ENCODE measurements around the gene TTC28.
A peak's percentile ranks its signal among the peaks of the same experiment; 100 is the strongest.

TTC28 gene

DNA sequence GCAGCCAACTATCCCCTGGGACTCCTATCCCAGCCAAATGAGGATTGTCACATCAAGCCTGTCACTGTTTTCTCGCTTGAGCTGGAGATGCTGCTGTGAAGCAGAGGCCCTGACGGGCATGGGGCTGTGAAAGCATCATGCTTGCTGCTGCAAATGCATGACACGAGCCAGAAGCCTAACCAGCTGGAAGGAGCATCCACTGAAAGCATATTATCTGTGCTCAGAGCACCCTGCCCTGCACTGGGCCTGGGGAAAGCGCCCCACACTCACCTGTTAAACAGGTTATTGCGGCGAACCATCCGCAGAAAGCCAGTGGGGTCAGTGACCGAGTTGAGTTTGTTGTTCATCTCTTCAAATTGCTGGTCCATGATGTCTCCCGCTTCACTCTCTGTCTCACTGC lies 649.7 kb downstream of the TTC28 start:
- no peak for DNase-seq (ENCODE audit: low read depth)
- TF ChIP-seq, protein P1, sequence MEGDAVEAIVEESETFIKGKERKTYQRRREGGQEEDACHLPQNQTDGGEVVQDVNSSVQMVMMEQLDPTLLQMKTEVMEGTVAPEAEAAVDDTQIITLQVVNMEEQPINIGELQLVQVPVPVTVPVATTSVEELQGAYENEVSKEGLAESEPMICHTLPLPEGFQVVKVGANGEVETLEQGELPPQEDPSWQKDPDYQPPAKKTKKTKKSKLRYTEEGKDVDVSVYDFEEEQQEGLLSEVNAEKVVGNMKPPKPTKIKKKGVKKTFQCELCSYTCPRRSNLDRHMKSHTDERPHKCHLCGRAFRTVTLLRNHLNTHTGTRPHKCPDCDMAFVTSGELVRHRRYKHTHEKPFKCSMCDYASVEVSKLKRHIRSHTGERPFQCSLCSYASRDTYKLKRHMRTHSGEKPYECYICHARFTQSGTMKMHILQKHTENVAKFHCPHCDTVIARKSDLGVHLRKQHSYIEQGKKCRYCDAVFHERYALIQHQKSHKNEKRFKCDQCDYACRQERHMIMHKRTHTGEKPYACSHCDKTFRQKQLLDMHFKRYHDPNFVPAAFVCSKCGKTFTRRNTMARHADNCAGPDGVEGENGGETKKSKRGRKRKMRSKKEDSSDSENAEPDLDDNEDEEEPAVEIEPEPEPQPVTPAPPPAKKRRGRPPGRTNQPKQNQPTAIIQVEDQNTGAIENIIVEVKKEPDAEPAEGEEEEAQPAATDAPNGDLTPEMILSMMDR (IDR thresholded peaks at IDR 0.05; ENCODE audit: control insufficient read depth, extremely low read depth, insufficient read depth), result no peak
- no peak overlapping the region for H3K4me3 ChIP-seq (ENCODE audit: low read depth, low read length)

DNA sequence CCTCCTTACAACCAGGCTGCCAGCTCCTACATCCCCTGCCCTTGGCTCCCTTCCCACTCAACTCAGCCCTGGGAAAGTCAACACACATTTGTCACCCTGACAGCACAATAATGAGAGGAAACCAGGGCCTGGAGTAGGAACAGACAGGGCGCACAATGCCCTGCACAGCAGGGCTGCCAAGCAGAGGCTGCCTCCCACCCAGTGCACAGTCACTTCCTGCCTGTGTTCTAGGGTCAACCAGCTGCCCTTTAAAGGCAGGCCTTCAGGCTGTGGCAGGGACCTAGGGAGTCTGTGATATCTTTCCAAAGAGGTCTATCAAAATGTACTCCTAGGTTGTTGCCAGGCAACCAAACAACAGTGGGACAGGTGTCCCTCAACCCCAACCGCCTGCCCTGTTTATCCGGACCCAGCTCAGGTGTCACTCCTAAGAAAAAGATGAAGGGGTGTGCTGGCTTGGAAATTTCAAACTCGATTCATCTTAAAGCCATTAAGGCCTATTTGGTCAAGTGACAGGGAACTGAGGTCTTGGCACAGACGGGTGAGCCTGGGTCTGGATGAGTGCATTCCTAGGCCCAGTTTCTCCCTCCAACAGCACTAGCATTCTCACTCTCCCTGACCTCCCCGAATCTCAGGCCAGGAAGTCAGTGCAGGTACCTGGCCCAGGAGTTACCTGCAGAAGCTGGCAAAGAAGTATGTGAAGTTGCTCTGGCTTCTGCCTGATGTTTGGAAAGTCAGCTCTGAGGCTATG lies 650.3 kb downstream of the TTC28 start:
- DNase-seq (ENCODE audit: low read depth), result peak; percentile 76
- no peak overlapping the region for H3K4me3 ChIP-seq (ENCODE audit: low read depth, low read length)
- TF ChIP-seq, protein P1 (IDR thresholded peaks at IDR 0.05; ENCODE audit: control insufficient read depth, extremely low read depth, insufficient read depth), result no peak

DNA sequence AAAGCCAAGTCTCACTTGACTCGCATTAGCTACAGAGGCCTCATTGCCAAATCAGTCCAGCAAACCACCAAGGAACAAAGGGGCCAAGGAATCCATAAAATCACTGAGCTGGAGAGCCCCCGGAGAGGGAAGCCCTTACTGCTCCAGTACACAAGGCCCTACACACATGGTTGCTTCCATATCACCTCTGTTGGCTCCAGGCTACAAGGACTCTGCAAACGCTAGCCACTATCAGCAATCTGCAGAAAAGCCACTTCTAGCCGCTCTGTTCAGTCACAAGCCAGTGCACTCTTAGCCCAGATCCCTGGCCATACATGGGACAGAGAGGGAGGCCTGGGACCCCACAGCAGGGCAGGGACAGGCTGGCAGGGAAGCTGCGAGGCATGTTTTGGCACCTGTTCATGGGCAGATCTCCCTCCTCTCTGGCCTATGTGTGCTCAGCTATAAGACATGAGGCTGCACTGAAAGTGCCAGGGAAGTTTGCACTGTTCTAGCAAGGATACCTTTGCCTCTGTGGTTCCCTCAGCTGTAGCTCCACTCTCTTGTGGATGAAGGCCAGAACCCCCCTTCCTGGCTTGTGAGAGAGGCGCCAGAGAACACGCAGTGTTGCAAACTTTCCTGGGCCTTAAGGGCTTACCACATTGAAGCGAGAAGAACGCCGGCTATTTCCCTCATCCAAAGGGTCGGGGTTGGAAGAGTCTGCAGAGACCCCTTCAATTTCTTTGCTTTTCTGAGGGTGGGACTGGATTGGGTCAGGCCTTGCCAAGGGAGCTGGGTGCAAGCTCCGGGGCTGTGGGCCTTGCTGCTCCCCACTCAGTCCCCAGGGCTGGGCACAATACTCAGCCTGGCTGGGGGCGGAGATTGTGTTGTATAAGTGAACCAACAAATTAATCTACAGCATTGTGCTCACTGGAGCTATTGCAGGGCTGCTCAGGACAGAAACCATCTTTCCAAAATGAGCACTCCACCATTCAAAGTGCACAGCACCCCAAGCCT lies 651.9 kb downstream of the TTC28 start:
- H3K4me3 ChIP-seq (ENCODE audit: low read depth, low read length), result no peak overlapping the region
- no peak for DNase-seq (ENCODE audit: low read depth)
- TF ChIP-seq, protein P1 (IDR thresholded peaks at IDR 0.05; ENCODE audit: control insufficient read depth, extremely low read depth, insufficient read depth), result no peak

DNA sequence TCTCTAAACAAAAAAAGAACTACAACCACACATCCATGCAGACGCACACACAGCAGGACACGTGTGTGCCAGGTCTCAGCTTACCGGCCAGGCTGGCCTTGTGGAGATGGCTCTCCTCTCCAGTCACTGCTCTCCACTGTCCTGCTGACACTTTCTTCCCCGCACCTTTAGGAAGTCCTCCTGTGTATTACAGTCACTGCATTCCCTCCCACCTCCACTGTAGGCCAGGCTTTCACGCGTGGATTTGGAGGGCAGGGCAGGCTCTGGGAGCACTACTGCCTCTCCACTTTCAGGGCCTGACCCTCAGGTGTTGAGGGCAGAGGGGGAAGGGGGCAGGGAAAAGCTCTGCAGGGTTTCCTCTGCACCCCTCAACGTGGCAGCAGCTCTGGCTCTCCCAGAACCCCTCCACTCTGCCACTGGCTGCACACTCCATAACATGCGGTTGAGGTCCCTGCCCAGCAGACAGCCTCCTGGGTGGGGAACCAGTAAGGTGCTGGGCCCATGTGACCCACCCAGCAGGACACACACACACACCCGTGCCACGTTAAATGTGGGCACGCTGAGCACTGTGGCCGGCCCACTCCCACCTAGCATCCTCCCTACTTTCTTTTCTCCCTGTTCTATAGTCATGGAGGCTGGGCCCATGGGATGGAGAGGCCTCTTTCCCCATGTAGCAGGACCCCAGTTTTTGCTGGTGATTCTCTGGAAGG lies 653.6 kb downstream of the TTC28 start:
- TF ChIP-seq, protein P1 (IDR thresholded peaks at IDR 0.05; ENCODE audit: control insufficient read depth, extremely low read depth, insufficient read depth), result no peak
- DNase-seq (ENCODE audit: low read depth), result no peak
- H3K4me3 ChIP-seq (ENCODE audit: low read depth, low read length), result no peak overlapping the region

DNA sequence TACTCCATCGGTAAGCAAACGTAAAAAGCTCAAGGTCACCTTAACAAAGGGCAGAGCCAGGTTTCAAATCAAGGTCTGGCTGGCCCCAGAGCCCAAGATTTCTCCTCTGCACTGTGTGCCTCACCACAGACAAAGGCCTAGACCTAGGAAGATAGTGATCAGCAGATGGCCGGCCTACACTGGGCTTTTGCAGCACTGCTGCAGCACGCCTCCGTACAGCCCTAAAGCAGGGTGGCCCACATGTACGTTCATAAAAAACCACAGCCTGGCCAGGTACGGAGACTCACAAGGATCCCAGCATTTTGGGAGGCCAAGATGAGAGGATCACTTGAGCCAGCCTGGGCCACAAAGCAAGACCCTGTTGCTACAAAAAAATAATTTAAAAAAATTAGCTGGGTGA lies 654.3 kb downstream of the TTC28 start:
- TF ChIP-seq, protein P1 (IDR thresholded peaks at IDR 0.05; ENCODE audit: control insufficient read depth, extremely low read depth, insufficient read depth), result no peak
- no peak overlapping the region for H3K4me3 ChIP-seq (ENCODE audit: low read depth, low read length)
- no peak for DNase-seq (ENCODE audit: low read depth)

DNA sequence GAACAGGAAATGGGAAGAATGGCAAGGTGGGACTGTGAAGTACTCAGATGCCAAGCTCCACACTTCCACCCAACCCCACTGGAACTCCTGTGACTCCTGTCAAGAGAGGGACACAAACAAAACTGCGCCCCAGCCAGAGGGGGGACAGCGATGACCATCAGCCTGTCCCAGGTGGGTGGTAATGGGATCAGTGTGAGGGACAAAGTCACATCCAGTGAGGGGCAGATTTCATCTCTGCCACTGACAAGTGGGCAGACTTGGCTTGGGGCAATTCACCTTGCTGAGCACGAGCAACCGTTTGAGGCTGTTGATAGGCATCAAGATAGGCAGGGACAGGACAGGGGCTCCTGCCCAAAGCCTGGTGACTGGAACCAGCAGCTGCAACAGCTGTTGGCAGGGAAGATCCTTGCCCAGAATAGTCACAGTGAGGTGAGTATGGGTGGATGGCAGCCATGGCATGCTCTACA lies 655.2 kb downstream of the TTC28 start:
- DNase-seq (ENCODE audit: low read depth), result no peak
- TF ChIP-seq, protein P1 (IDR thresholded peaks at IDR 0.05; ENCODE audit: control insufficient read depth, extremely low read depth, insufficient read depth), result no peak
- H3K4me3 ChIP-seq (ENCODE audit: low read depth, low read length), result no peak overlapping the region

Measured in LNCaP clone FGC (cell line).